Esophagus mucosa (tissue), 1 donor: ENCODE data around the gene FLOT2. TPM values are rescaled to one million over a fixed set of nuclear protein-coding genes. Genes with fewer than 3 reads are reported as not detected.
A peak's percentile ranks its signal among the peaks of the same experiment; 100 is the strongest.
"Not testable (repeated sequence)": the region's sequence is repeated elsewhere in the genome, so short reads cannot be mapped to it uniquely, and the experiment has no call there.

Experiments used
- ATAC-seq: fragments of 200-7000 bp; cut with Tn5 transposase; one replicate; pipeline ENCODE4 v1.9.1; 2020
- total RNA-seq: library from RNA; stranded (reverse); gene quantifications from one replicate; pipeline ENCODE4 v1.2.4, GENCODE V29; 2023
- donor health status: DM: yes; HTN: yes; CAD: no.

The FLOT2 gene, protein sequence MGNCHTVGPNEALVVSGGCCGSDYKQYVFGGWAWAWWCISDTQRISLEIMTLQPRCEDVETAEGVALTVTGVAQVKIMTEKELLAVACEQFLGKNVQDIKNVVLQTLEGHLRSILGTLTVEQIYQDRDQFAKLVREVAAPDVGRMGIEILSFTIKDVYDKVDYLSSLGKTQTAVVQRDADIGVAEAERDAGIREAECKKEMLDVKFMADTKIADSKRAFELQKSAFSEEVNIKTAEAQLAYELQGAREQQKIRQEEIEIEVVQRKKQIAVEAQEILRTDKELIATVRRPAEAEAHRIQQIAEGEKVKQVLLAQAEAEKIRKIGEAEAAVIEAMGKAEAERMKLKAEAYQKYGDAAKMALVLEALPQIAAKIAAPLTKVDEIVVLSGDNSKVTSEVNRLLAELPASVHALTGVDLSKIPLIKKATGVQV
- total RNA-seq, result 111 TPM

DNA sequence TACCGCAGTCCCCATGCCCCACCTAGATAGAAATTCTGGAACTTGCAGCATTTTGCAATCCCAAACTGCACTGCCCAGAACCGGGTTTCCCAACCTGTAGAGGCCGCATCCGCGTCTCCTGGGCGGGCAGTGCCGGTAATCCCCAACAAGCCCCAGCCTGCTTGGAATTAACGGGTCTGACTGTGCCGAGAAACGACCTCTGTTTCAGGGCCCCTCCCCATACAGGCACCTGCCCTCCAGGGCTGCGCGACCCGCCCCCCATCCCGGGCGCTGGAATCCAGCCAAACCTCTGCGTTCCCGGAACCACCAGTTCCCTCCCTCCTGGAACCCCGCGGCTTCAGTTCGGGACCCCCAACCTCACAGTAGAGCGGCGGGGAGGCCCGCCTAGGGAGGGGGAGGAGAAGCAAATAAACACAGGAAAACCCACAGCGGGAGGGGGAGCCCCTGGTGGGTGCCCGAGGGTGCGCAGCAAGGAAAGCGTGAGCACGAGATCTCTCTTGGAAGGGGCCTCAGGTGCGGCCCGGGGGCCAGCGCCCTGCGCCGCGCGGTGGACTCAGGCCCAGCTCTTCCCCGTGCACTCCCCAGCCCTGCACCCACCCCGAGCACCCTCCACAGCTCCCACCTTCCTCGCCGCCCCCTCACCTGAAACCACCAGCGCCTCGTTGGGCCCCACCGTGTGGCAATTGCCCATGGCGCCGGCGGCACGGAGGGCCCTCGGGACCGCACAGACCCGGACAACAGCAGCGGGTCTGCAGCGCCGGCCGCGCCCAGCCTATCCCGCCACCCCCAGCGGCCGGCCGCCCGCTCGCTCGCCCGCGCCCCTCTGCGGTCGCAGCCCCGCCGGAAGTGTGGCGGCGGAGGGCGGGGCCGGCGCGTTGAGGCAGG, at the start of gene FLOT2:
Gene FLOT2, minus strand, starts transcription at position 850 of the 885 bp plus-strand sequence. Its CDS starts 159 bp downstream, at position 691.
- peak; percentile 86 for ATAC-seq

DNA sequence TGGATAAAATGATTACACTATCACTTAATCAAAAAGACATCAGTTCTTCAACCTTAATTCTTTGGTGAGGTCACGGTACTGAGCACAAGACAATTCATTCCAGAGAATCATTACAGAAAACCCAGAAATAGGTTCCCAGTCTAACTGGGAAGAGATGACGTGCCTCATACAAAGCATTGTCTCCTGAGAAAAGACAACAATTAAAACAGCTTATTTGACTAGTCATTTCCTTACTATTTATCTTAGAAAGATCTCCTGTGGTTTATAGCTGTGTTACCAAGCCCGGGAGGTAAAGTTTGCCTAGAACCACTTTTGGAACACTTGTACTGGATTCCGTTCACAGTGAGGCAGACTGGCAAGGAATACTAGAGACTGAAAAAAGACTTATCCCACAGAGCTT, 48.7 kb upstream of the FLOT2 start:
- no peak for ATAC-seq

DNA sequence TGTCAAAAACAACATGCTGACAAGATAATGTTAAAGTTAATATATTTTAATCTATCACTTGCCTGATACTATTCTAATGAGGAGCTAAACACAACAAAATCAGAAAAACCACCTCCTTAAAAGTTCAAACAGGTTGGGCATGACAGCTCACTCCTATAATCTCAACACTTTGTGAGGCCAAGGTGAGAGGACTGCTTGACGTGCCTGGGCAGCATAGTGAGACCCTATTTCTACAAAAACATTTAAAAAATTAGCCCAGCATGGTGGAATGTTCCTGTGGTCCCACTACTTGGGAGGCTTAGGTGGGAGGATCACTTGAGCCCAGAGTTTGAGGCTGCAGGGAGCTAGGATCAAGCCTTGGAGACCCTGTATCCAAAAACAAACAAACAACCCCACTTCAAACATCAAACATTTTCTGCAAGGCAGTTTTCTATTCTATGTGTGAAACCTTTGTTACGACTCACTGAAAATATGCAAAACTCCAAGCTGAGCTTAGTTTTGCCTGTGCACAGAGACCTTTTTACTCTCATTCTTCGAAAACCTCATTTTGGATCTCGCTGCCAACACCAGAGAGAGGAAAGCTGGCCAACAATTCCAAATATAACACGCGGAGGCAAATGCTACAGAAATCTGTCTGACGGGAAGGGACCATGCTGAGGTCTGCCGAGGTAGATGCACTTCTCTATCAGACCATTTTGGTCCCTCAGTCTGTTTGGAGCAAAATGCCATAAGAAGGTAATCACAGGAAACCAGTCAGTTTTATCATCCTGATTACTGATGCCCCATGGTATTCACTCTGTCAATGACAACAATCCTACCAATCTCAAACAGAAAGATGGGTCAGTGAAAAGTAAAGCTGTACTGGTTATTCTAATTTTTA, 47.6 kb upstream of the FLOT2 start:
- ATAC-seq, result no peak

DNA sequence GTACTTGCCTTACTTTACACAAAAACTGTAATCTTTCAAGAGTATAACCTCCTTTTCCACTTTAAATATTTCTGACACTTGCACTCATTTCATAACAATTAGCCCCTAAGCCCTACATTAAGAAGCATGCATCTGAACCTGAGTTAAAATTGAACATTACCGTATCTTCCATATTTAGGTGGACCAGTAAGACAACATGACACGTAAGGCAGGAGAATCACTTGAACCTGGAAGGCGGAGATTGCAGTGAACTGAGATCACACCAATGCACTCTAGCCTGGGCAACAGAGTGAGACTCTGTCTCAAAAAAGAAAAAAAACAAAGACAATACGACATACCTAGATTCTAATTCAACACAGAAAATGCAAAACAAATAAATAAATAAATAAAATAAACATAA, 46.8 kb upstream of the FLOT2 start:
- no peak for ATAC-seq

GRCh38 chr17:28942925-28943324, 45.4 kb upstream of the FLOT2 start:
- ATAC-seq, result no peak

GRCh38 chr17:28941251-28941650, 43.7 kb upstream of the FLOT2 start:
- no peak for ATAC-seq

DNA sequence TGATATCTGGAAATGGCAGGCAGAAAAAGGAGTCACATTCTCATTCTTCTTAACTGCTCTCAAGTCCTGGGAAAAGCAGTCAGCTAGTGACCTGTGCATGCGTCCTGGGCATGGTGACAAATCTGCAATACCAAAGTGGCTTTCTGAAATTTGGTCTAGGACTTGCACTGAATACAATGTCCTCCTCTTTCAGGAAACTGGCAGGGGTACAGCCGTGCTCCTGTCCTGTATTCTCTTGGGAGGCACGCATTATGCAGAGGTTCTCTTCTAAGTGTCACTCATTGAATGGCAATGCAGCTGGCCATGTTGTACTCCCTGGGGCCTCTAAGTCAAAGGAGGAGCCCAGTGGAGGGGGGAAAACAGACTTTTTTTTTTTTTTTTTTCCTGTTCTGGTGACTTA, 43.1 kb upstream of the FLOT2 start:
- no peak for ATAC-seq

DNA sequence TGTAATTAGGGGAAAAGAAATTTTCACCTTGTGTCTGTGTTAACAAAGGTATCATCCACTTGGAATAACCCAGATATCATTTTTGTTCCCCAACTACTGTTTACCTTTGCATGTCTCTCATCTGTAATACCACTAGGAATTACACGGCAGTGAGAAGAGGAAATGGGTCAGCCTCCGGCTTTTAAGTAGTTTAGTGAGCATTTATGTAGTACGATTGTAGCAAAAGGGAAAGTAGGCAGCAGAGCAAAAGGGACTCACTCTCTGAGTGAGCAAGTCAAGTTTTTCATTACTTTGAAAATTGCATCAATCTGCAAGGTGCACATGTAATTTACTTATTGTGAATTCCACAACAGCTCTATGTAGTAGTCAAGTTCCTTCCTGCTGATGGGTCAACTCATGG, 42.6 kb upstream of the FLOT2 start:
- no peak for ATAC-seq

DNA sequence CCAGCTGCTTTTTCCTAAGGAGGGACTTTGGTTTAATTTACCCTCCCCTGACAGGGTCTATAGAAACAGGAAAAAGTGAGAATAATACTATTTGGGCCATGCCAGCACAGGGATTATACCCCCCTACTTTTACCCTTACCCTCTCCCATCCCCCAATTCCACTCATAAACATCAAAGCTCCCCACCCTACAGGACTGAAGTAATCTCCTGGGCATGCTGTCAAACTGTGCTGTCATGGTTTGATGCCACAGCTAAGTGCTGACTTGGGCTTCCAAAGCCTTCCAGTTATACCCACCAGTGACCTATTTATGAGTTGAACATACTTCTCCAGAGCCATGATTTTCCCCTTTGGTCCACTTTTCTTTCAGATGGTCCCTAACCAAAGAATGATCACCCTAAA, 41.0 kb upstream of the FLOT2 start:
- ATAC-seq, result peak; percentile 37

GRCh38 chr17:28937044-28937729, 39.7 kb upstream of the FLOT2 start:
- ATAC-seq, result peak; percentile 62

DNA sequence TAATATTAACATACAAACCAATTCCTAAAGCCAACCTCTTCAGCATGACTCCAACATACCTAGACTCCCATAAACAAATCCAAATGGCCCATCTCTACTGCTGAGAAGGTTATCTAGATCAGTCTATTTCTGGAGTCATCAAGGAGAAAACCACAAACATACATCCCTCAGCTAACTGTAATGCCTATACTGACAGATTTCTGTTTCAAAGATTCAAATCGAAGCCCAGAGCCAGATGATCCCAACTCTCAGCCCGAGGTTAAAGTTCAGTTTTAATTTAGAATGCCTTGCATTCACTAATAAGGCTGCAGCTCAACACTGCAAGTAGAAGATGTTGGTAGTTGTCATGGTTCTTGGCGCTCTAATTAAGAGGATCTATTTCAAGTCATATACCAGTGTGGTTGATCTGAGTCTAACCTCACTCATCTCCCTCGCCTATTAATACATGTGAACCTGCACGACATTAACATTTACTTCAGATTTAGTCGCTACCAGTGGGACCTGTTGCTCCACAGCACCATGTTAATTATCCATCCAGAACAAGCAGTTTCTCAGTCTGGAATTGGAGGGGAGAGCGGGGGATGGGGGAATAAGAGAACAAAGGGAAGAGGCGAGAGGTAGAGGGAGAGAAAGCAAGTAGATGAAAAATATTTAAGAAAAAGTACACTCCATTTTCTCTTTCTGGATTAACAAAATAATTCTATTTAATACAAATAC, 38.4 kb upstream of the FLOT2 start:
- ATAC-seq, result no peak

- not testable (repeated sequence) for ATAC-seq
Measured at GRCh38 chr17:28934508-28934907, 37.0 kb upstream of the FLOT2 start.

DNA sequence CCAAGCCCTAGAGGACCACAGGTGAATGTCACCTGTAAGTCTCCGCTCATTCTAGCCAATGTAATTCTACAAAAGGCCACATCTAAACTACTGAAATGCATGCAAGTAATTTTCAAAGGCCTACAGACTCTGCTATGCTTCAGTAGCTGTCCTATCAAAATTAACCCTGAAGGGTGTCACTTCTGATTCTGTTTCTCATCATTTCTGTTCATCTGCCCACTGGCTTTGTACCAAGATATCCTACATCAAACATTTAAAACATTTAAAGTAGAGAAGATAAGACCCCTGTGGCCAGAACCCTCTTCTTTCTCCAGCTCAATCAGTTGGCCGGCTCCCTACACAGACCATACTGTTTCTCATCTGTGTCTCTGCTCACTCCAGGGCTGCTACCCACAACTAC, 32.3 kb upstream of the FLOT2 start:
- no peak for ATAC-seq

GRCh38 chr17:28928061-28928460, 30.5 kb upstream of the FLOT2 start:
- peak; percentile 69 for ATAC-seq

- ATAC-seq, result peak; percentile 22
Measured at GRCh38 chr17:28926786-28927185, 29.3 kb upstream of the FLOT2 start.

DNA sequence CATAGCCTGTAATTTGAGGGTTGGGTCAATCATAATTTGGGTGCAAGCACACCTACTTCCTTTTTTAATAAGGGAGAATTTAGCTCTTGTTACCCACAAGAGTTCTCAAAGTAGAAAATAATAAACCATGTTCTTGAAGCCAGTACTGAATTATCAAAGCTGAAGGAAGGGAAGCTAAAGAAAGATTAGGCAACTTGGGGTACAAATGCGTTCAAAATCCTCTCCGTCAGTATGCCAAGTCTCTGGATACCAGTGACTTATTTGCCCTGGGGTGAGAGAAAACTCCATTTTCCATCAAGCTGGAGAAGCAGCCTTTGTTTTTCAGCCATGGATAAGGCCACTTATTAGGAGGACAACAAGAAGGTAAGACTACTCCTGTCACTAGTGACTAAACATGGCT, 28.8 kb upstream of the FLOT2 start:
- no peak for ATAC-seq

DNA sequence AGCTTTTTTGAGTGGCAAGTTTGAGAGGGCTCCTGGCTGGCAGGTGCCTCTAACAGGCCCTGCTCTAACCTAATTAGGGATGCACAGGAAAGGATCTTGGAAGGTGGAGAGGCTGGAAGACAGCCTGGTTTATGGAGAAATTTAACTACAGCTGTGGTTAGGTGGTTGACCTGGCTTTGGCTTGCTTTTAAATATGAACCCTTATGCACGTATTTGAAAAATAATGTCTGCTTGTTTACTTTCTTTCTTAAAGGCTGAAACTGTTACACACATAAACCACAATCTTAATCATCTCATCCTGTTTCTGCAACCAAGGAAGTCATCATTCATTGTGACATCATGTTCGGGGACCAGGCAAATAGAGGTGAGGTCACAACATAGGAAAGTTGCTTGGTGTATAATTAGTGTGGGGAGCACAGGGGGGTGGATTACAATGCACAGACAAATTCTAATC, 28.4 kb upstream of the FLOT2 start:
- peak; percentile 67 for ATAC-seq

DNA sequence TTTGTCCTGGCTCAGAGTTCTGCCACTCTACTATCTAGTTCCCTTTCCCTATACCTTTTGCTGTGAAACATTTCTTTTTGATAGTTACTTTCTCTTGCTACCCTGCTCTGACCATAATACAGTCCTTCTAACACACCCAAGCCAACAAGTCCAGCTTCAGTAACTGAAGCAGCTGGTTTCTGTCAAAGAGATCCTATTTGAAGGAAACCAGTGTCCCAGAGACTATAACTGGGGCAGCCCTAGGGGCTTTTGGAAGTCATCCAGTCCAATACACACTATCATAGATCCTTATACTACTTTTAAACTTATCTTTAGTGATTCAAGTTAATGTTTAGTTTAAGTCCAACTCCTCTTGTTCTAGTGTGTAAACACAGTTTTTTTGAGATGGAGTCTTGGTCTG, 22.7 kb upstream of the FLOT2 start:
- ATAC-seq, result no peak

GRCh38 chr17:28918295-28918694, 20.8 kb upstream of the FLOT2 start:
- no peak for ATAC-seq

GRCh38 chr17:28917465-28917864, 19.9 kb upstream of the FLOT2 start:
- ATAC-seq, result no peak

DNA sequence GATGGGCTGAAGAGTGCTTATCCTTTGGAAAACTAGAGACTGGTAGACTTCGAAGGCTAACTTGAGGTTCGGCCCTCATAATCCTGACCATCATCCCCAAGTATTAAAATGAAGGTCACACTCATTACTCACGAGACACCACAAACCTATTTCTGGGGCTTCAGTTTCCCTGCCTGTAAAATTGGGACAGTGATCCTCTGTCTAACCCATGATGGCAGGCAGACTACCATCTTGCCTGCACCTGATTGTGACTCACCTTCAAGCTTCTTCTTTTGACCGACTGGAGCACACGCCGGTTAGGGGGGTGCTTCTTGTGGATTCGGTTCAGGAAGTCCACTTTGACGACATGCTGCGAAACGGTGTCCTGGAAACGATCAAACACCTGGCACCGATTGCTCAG, 19.5 kb upstream of the FLOT2 start:
- ATAC-seq, result no peak
